Posterior cingulate gyrus (tissue), 11 donors: ENCODE results near the gene ZNF771.
A peak's percentile ranks its signal among the peaks of the same experiment; 100 is the strongest.

Experiments used
- DNase-seq, 10 donors: peaks; one replicate each; pipeline versions ENCODE4 v3.0.0 to v3.0.0-alpha.2; 2020 to 2021; ENCODE audit warnings: mixed read lengths in 3 of 10
- intact Hi-C: fragments of 100-400 bp; cut with DNase I; formaldehyde crosslinking; loops from one replicate; pipeline ENCODE4 v1.15.1; 2023

Gene ZNF771

DNA sequence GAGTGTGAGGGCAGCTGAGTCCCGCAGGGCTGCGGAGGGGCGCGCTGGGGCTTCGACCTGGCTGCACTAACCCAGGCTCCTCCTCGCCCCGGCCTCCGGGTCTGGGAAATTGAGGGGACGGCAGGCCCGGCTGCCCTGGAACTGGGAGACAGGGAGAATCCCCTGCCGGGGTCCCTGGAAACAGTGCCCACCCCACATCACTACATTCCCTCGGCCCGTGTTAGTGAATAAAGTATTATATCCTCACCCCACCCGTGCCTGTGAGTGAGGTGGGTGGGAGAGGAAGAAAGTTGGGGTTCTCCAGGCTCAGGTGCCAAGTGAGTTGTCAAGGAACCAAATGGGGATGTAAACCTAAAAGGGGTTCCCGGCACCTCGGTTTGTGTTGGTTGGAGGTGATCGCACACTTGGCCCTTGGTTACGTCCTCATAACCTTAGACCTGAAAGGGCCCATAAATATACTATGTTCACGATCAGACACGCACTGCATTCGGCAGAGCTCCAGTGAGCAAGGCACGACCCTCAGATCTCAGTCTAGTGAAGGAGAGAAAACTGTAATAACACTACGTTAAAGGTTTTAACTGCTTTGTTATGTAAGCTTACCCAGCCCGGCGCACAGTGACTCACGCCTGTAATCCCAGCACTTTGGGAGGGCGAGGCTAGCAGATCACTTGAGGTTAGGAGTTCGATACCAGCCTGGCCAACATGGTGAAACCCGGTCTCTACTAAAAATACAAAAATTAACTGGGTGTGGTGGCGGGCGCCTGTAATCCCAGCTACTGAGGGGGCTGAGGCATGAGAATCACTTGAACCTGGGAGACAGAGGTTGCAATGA, 11.2 kb downstream of the ZNF771 start:
- intact Hi-C loops, result no loop called here
- peak in 3 of 10 donors; percentile 32 to 92 (median 73) for DNase-seq

DNA sequence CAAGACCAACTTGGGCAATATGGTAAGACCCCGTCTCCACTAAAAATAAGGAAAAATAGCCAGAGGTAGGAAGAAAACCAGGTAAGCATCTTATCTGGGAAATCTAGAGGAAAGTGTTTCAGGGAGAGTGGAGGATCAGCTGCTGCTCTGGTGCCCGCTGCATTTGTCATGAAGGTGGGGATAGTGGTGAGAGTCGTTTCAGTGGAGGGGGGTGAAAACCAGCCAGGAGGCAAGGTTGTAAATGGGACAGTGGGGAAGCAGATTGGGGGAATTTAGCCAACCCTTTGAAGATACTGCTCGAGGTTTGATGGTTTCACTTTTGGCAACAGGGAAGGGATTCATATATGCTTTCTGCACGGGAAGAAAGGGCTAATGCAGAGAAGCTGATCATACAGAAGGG, 13.6 kb downstream of the ZNF771 start:
- intact Hi-C loops, result no loop called here
- no peak for DNase-seq

- no peak for DNase-seq
- intact Hi-C loops, result no loop called here
These were observed 20.6 kb downstream of the ZNF771 start for GRCh38 chr16:30428055-30428454.

DNA sequence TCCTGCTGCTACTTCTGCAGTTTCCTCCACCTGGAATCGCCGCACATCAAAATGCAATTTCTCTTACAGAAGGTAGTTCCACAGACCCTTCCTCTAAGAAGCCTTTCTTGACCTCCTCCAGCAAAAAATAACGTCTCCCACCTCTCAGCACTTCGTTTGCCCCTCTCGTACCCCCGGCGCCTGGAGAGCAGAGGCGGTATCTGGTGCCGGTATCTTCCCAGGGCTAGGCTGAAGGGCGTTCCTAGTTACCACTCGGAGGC, 21.9 kb downstream of the ZNF771 start:
- no peak for DNase-seq
- intact Hi-C loops, result no loop called here

DNA sequence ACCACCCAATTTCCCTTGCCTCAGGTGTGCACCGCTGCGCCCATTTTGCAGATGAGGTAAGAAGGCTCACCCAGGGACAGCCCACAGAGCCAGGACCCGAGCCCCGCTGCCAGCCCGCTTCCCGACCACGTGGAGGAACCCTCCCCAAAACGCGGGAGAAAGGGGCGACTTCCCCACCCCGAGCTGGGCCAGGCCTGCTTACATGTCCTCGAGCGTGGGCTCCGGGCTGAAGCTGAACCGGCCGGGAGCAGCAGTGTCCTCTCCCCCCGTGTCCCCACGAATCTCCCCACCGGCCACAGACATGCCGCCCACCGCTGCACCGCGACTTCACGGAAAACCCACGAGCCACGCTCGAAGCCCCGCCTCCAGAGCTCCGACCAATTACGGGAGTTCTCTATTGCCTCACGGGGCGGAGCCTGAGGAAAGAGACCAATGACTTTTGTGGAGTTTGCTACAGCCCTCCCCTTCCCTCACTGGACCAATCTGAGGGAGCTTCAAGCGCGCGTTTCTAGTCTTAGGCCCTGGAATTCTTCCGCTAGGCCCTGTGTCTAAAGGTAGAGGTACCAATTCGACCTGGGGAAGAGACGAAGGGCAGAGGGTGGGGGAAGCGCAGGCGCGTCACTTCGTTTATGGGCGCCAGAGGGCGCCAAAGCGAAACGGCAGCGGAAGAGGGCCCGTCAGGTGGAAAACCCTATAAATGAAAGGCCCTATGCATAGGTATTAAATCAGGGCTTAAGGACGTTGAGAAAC, 22.4 kb downstream of the ZNF771 start, which contains the start of gene DCTPP1:
DCTPP1 (minus strand) TSS at position 353 of the 750 bp plus-strand sequence; CDS start at position 303, 50 bp downstream.
- DNase-seq, result peak; percentile 87 to 99 (median 94)
- intact Hi-C loops, result no loop called here

- intact Hi-C loops, result no loop called here
- DNase-seq, result no peak
These were observed 23.1 kb downstream of the ZNF771 start for GRCh38 chr16:30430428-30430970.

- intact Hi-C loops, result loop anchor here (5.0 kb wide), 1 partner anchor 317 kb away; no protein-coding TSS in a partner anchor
- no peak for DNase-seq
These were observed 27.4 kb downstream of the ZNF771 start for GRCh38 chr16:30434852-30435251.

GRCh38 chr16:30437511-30438046, 30.2 kb downstream of the ZNF771 start:
- DNase-seq, result no peak
- intact Hi-C loops, result loop anchor here (5.0 kb wide), 1 partner anchor 315 kb away; no protein-coding TSS in a partner anchor

DNA sequence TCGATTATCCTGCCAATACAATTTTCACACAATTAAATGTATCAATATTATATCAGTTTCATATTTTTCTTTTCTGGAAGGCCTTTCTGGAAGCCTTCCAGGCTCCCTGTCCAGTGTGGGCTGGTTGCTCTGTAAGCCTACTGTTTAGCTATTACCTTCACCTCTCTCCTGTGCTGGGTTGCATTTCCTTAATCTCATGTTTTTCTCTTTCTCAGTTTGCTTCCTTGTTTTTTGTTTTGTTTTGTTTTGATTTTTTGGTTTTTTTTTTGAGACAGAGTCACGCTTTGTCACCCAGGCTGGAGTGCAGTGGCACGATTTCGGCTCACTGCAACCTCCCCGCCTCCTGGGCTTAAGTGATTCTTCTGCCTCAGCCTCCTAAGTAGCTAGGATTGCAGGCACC, 31.4 kb downstream of the ZNF771 start:
- intact Hi-C loops, result loop anchor here (5.0 kb wide), 1 partner anchor 313 kb away; no protein-coding TSS in a partner anchor
- DNase-seq, result no peak

DNA sequence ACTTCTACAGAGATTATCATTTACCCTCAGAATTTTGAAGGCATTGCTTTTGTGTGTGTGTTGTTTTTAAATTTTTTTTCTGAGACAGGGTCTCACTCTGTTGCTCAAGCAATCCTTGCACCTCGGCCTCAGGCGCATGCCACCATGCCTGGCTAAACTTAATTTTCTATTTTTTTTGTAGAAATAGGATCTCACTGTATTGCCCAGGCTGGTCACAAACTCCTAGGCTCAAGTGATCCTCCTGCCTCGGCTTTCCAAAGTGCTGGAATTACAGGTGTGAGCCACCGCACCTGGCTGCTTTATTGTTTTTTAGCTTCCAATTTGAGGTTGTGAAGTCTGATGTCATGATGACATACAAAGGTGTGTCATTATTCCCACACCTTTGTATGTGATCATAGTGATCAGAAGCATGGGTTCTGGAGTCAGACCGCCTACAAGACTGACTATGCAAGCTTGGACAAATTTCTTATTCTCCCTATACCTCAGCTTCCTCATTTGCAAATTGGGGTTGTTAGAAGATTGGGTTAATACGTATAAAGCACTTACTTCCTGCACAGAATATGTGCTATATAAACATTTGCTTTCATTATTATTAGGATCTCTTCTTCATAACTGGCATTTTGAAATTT, 32.4 kb downstream of the ZNF771 start:
- intact Hi-C loops, result loop anchor here (5.0 kb wide), 1 partner anchor 312 kb away; no protein-coding TSS in a partner anchor

DNA sequence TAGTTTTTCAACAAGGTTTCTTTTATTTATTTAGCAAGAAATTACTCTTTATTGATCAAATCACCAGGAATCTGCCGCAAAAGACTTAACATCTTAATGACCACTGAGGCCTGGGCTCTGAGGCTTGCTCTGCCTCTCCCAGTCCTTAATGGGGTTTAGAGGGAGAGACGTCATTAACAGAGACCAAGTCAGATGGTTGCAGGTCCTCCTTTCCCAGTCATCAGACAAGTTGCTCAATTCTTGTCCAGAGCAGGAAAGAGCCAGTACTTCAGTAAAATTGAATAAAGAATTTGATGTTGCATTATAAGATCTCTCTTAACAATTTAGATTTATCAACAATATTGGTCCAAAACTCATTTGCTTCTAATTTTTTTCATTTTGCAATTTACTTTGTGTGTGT, 36.2 kb downstream of the ZNF771 start:
- intact Hi-C loops, result no loop called here
- no peak for DNase-seq

More for the DNA sequence above, 32.4 kb downstream of the ZNF771 start:
- DNase-seq, result no peak

DNA sequence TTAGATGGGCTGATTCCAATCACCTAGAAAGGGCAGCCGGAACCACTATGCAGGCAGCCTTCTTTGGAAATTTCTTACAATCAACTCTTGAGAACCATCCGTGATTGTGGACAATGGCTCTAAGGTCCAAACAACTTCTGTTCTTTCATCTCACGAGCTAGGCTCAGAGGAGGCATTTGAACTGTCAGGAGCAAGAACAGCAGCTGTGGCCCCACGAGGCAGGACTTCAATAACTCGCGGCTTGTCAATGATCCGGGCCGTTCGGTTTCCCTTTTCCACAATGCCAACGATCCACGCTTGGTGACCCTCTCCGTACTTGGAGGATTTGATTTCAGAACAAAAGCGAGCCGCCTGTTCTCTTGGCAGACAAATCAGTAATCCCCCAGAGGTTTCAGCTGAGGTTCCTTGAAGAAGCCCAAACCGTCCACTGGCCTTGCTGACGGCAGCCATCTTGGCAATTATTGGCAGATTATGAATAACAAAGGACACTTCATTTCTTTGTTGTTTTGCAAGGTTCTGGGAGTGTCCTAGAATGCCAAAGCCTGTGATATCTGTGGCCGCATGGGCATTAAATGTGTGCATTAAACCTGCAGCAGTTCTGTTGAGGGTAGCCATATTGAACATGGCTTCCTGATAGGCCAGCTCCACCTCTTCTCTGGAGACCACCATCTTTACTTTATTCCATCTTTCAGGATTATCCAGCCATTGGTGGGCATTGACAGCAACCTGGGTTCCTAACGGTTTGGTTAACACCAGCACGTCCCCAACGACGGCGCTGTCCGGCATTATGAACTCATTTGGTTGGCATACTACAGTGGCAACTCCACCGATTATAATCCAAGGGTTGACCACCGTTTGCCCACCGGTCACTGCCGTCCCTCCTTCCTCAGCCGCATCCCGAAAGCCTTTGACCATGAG, 37.1 kb downstream of the ZNF771 start:
- no peak for DNase-seq
- intact Hi-C loops, result loop anchor here (5.0 kb wide), 1 partner anchor 83 kb away; the partner anchor contains the start of gene ZNF768

GRCh38 chr16:30445149-30445407, 37.7 kb downstream of the ZNF771 start:
- no peak for DNase-seq
- intact Hi-C loops, result loop anchor here (5.0 kb wide), 1 partner anchor 82 kb away; the partner anchor contains the start of gene ZNF768

DNA sequence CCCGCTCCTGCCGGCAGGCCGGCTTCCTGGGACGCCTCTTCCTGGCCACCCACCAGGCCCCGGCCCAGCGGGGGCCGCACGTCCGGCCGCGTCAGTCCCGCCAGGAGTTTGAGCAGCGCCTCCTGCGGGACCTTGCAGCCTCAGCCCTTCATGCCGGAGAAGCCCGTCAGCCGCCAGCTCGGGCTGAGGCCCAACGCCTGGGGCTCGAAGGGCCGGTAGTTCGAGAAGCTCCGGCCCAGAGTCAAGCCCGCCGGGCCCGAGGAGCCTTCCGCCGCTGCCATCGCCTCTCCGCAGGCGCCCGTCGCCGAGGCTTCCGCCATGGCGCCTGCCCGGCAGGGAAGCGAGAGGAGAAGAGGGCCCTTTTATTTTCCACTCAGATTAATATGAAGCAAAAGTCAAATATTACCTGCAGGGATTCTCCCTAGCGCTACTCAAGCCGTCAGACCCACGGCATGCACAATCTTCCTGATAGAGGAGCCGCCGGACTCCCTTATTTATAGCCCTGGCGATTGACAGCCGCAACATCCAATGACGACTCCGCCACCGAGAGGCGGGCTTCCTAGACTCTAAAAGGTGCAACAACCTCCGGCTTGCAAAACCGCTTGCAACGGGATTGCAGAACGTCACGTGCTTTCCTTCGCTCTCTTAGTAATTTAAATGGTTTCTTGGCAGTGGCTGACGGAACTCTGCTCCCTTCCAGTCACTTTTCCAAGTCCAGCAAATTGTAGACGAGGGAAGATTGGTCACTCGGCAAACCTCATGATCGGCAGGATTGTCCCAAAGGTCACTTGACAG, 38.2 kb downstream of the ZNF771 start, which contains the start of gene SEPHS2:
SEPHS2 (minus strand) TSS at position 467 of the 795 bp plus-strand sequence; CDS start at position 320, 147 bp downstream.
- intact Hi-C loops, result loop anchor here (5.0 kb wide), 1 partner anchor 82 kb away; the partner anchor contains the start of gene ZNF768
- DNase-seq, result peak; percentile 91 to 99 (median 96)

GRCh38 chr16:30446203-30446595, 38.8 kb downstream of the ZNF771 start:
- DNase-seq, result peak in 1 of 10 donors; percentile 66
- intact Hi-C loops, result loop anchor here (5.0 kb wide), 1 partner anchor 81 kb away; the partner anchor contains the start of gene ZNF768

DNA sequence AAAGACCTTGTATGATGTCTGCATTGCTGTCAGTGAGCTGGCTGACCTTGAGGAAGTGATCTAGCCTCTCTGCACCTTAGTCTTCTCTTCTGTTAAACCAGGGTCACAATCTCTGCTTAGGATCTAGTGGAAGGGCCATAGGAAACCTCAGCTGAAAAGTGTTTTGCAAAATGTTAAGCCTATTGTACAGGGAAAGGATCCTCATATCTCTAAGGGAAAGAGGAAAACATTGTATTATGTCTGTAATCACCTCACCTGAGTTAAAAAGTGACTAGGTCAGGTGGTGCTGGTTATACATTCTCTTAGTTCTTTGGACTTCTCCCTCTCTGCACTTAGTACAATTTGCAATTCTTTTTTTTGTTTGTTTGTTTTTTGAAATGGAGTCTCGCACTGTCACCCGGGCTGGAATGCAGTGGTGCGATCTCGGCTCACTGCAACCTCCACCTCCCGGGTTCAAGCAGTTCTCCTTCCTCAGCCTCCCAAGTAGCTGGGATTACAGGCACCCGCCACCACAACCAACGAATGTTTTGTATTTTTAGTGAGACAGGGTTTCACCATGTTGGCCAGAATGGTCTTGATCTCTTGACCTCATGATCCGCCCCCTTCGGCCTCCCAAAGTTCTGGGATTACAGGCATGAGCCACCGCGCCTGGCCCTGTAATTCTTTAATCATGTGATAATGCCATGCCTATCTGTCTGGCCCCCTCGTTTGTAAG, 40.3 kb downstream of the ZNF771 start:
- intact Hi-C loops, result loop anchor here (5.0 kb wide), 1 partner anchor 80 kb away; the partner anchor contains the start of gene ZNF768
- peak in 2 of 10 donors; percentile 9 to 19 for DNase-seq

- intact Hi-C loops, result loop anchor here (5.0 kb wide), 1 partner anchor 78 kb away; the partner anchor contains the start of gene ZNF768
- peak in 1 of 10 donors; percentile 4 for DNase-seq
These were observed 41.7 kb downstream of the ZNF771 start for GRCh38 chr16:30449116-30449435.
